DMS79 treated with DMSO at 0.1 percent for 48 hours (cell line): ENCODE data around the gene CYP46A1.

Experiments used
- DNase-seq: peaks from one replicate; lab custom pipeline; 2025; lab: John Stamatoyannopoulos, UW

Gene CYP46A1

GRCh38 chr14:99688210-99688581 lies 4.1 kb downstream of the CYP46A1 start:
- DNase-seq, result no peak

- DNase-seq, result no peak
Observed at GRCh38 chr14:99688629-99689028, 4.5 kb downstream of the CYP46A1 start.

- no peak for DNase-seq
Observed at GRCh38 chr14:99689266-99690236, 5.5 kb downstream of the CYP46A1 start.

DNA sequence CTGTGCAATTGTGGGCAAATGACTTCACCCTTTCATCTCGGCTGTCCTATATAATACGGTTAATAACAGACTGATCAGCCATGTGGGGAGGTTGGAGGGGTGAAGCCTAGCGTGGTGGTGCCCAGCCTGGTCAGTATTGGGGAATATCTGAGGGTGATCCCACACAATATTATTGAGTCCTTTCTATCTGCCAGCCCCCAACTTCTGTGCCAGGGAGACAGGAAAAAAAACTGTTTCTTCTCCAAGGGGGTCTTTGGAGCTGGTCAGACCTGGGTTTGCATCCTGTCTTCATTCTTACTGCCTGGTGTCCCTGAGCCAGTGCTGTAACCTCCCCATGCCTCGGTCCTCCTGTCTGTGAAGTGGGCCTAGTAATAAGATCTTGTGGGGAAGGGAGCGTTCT lies 6.5 kb downstream of the CYP46A1 start:
- no peak for DNase-seq

GRCh38 chr14:99691111-99691885 lies 7.2 kb downstream of the CYP46A1 start:
- DNase-seq, result no peak

DNA sequence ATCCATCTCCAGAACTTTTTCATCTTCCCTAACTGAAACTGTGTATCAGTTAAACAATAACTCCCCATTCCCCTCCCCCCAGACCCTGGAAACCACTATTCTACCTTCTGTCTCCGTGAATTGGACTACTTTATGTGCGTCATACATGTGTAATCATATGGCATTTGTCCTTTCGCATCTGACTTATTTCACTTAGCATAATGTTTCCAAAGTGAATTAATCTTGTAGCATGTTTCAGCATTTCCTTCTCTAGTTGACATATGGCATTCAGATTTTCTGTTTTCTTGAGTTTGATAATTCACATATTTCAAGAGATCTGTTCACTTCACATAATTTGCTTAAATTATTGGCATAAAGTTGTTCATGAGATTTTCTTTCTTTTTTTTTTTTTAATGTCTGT lies 9.8 kb downstream of the CYP46A1 start:
- DNase-seq, result no peak

- no peak for DNase-seq
Observed at GRCh38 chr14:99696929-99697328, 12.8 kb downstream of the CYP46A1 start.

DNA sequence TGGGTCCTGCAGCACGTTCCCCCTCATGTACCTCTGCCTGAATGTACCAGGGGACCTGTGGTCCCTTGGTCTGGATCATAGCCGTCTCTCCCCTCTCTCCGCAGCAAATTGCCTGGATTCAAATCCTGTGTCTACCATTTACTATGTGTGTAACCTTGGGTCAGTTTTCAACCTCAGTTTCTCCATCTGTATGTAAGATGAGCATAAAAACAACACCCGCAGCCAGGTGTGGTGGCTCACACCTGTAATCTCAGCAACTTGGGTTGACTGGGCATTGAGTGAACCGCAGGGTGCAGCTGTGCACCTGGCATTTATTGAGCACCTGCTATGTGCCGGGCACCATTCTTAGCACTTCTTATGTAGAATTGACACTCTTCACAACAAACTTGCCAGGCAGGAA lies 14.1 kb downstream of the CYP46A1 start:
- DNase-seq, result no peak

DNA sequence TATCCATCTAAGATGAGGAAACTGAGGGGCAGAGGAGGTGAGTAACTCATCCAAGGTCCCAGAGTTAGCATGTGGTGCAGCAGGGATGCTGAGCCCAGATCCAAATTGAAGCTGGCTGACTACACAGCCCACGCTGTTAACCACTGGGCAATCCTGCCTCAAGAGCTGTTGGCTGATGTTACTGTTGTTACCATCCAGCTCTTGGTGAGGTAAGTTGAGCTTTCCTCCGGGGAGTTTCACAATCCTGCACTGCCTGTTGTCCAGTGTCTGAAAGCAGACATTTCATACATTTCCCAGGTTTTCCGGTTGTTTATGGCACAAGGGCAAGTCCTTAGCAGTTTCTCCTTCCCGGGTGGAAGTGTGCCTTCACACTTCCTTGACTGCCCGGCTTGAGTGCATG lies 14.5 kb downstream of the CYP46A1 start:
- DNase-seq, result no peak

DNA sequence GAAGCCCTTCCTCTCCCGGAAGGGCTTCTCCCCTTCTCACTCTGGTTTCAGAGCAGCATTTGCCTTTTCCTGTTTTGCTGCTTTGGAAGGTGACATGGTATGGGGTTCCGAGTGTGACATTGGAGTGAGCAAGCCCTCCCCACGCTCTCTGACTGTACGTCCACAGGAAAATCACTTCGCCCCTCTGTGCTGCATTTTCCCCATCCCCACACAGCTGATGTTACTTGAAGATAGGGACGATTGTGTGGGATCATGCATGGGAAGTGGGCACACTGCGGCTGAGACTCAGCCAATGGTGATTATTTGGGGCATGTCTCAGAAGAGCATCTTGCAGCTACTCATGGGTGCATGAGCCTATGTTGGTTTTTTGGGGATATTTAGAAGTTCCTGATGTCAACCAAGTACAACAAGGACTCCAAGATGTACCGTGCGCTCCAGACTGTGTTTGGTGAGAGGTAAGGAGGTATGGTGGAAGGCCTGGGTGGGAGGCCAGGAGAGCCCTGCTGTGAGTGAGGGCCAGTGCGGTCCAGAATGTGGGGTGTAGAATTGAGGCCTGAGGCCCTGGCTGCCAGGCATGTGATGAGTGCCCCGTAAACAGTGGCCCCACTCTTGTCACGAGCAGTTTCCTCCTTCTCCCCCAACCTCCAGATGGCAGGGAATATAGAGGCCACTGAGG lies 15.1 kb downstream of the CYP46A1 start:
- no peak for DNase-seq

DNA sequence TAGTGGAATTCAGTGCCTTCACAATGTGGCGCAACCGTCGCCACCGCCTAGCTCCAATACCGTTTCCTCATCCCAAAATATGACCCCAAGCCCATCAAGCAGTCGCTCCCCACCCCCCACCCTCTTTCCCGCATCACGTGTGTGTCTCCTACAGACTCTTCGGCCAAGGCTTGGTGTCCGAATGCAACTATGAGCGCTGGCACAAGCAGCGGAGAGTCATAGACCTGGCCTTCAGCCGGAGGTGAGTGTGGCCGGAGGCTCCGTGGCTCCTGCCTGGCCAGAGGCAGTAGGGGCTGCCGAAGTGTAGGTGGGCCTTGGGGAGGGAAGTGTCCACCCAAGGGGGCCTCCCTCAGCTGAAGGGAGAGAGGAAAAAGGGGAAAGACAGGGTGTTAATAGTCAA lies 15.8 kb downstream of the CYP46A1 start:
- no peak for DNase-seq

DNA sequence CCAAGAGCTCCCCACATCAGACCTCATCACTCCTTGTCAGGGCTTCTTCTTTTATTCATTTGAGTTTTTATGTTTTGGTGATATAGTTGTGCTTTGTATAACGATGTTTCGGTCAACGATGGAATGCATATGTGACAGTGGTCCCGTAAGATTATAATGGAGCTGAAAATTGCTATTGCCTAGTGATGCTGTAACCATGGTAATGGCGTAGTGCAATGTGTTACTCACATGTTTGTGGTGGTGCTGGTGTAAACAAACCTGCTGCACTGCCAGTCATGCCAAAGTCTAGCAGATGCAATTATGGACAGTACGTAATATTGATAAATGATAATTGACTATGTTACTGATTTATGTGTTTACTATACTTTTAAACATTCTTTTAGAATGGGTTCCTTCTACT lies 16.3 kb downstream of the CYP46A1 start:
- no peak for DNase-seq

DNA sequence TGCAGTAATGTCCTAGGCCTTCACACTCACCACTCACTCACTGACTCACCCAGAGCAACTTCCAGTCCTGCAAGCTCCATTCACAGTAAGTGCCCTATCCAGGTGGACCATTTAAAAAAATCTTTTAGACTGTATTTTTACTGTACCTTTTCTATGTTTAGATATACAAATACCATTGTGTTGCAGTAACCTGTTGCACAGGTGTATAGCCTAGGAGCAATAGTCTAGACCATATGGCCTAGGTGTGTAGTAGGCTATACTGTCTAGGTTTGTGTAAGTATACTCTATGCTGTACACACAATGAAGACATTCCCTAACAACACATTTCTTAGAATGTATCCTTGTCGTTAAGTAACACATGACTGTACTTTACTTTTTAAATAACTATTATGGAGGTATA lies 17.2 kb downstream of the CYP46A1 start:
- DNase-seq, result no peak

GRCh38 chr14:99702115-99702514 lies 18.0 kb downstream of the CYP46A1 start:
- no peak for DNase-seq

- no peak for DNase-seq
Observed at GRCh38 chr14:99703381-99703780, 19.3 kb downstream of the CYP46A1 start.

DNA sequence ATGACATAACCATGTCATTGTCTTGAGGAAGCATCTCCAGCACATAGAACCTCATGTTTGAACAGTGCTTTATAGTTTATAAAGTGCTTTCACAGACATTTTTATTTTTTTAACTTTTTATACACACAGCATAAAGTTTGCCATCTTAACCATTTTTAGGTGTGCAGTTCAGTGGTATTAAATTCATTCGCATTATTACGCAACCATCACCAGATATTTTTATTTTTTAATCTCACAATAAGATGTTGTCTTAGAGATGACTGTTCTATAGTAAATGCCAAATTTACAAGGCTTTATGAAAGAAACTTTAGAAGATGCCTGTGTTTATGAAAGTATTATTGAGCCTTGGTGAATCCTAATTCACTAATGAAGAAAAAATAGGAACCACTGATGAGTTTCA lies 19.9 kb downstream of the CYP46A1 start:
- DNase-seq, result no peak

DNA sequence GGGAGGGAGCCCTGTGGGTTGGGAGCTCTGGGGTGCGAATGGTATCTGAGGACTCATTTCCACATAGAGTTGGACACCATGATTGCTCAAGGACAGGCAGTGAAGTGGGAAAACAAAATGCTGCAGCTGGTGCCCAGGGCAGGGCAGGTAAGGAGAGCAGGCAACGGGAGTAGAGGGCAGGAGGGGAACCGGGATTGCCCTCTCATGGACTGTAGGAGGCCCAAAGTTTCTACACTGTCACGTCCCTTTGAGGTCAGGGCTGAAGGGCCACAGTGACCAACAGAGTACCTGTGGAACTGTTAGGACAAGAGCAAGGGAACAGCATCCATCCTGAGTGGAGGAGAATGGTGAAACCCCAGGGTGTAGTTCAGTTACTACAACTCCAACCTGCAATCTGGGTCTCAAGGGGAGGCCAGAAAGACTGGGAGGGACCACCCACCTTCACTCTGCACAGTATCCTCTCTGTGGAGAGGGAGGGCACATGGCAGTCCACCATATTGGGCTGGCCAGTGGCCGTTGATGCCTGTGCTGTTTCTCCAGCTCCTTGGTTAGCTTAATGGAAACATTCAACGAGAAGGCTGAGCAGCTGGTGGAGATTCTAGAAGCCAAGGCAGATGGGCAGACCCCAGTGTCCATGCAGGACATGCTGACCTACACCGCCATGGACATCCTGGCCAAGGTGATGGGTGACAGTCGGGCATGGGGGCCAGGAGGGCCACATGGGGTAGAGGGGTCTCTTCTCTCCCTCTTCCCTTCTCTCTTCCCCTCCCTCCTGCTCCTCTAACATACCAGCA lies 22.2 kb downstream of the CYP46A1 start:
- no peak for DNase-seq

GRCh38 chr14:99707420-99707819 lies 23.3 kb downstream of the CYP46A1 start:
- no peak for DNase-seq

- no peak for DNase-seq
Observed at GRCh38 chr14:99707921-99708320, 23.8 kb downstream of the CYP46A1 start.

DNA sequence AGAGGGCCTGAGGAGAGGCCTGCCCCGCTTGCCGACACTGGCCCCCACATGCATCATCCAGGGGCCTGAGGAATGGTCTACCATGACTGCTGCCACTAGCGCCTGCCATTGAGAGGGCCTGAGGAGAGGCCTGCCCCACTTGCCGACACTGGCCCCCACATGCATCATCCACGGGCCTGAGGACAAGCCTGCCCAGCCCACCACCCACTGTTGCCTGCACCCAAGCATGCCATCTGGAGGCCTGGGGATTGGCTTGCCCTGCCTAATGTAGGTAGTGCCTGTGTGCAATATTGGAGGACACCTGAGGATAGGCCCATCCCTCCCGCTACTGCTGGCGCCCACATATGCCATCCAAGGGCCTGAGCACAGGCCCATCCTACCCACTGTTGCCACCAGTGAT lies 24.4 kb downstream of the CYP46A1 start:
- no peak for DNase-seq

GRCh38 chr14:99713972-99714371 lies 29.9 kb downstream of the CYP46A1 start:
- no peak for DNase-seq
